Ovary (tissue), 3 donors: ENCODE results near the gene GPR151.

Source experiments
- EP300 ChIP-seq: sonication (generic); formaldehyde crosslinking; IDR thresholded peaks from one replicate; pipeline ENCODE4 v1.6.1; 2017; ENCODE audit warnings: antibody characterized with exemption
- TF ChIP-seq, protein P1 (sequence below), 3 donors: fragments of 450-650 bp in 2 of 3; fragments of 200-600 bp in 1 of 3; IDR thresholded peaks; one replicate each; pipeline versions ENCODE4 v1.5.1 to v1.8.0; 2016 to 2022; ENCODE audit warnings: antibody characterized with exemption in 3 of 3, mild to moderate bottlenecking in 1 of 3
- donor health status: DM: no; HTN: no; CAD: no.

DNA sequence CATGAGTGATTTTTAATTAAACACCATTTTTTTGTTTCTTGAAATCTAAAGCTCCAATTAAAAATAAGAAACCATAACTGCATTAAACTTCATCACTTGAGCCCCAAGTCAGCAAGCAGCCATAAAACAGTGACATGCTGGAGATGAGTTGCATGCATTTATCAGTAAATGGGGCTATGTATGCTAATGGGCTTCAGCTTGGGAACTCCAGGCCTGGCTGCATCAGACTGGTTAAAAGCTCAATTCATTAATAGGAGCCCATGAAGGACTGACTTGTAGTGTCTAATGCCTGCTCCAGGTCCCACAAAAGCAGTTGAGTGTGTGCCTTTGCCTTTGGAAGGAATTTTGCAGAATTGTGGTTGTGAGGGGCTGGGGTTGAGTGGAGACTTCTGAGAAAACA, 33.6 kb upstream of the GPR151 start:
- TF ChIP-seq, protein P1, sequence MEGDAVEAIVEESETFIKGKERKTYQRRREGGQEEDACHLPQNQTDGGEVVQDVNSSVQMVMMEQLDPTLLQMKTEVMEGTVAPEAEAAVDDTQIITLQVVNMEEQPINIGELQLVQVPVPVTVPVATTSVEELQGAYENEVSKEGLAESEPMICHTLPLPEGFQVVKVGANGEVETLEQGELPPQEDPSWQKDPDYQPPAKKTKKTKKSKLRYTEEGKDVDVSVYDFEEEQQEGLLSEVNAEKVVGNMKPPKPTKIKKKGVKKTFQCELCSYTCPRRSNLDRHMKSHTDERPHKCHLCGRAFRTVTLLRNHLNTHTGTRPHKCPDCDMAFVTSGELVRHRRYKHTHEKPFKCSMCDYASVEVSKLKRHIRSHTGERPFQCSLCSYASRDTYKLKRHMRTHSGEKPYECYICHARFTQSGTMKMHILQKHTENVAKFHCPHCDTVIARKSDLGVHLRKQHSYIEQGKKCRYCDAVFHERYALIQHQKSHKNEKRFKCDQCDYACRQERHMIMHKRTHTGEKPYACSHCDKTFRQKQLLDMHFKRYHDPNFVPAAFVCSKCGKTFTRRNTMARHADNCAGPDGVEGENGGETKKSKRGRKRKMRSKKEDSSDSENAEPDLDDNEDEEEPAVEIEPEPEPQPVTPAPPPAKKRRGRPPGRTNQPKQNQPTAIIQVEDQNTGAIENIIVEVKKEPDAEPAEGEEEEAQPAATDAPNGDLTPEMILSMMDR (IDR thresholded peaks at IDR 0.05) = no peak
- no peak for TF ChIP-seq EP300
